Stimulated activated CD8-positive, alpha-beta memory T cell treated with anti-CD3 and anti-CD28 coated beads, Interleukin-15, amount 100 ng/mL, for 1 hour (primary cell): ENCODE results near the gene IKZF1.
A peak's percentile ranks its signal among the peaks of the same experiment; 100 is the strongest.
"Not testable (repeated sequence)": the region's sequence is repeated elsewhere in the genome, so short reads cannot be mapped to it uniquely, and the experiment has no call there.

Experiments
- DNase-seq: peaks from one replicate; pipeline ENCODE4 v3.0.0-alpha.2; 2020; ENCODE audit warnings: low read depth

The IKZF1 gene

DNA sequence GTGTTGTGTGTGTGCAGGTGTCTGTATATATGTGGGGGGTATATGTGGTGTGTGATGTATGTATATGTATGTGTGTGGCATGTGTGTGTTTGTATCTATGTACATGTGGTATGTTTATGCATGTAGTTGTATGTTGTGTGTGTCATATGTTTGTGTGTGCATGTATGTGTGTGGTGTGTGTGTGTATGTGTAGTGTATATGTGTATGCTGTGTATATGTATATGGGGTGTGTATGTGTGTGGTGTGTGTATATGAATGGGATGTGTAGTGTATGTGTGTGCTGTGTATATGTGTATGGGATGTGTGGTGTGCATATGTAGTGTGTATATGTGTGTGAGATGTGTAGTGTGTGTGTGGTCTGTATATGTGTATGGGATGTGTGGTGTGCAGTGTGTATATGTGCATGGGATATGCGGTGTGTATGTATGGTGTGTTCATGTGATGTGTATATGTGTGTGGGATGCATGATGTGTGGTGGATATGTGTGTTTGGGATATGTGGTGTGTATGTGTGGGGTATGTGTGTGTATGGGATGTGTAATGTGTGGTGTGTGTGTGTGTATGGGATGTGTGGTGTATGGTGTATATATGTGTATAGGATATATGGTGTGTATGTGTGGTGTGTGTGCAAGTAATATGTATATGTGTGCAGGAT is 30.0 kb downstream of the IKZF1 start:
- DNase-seq: no peak

DNA sequence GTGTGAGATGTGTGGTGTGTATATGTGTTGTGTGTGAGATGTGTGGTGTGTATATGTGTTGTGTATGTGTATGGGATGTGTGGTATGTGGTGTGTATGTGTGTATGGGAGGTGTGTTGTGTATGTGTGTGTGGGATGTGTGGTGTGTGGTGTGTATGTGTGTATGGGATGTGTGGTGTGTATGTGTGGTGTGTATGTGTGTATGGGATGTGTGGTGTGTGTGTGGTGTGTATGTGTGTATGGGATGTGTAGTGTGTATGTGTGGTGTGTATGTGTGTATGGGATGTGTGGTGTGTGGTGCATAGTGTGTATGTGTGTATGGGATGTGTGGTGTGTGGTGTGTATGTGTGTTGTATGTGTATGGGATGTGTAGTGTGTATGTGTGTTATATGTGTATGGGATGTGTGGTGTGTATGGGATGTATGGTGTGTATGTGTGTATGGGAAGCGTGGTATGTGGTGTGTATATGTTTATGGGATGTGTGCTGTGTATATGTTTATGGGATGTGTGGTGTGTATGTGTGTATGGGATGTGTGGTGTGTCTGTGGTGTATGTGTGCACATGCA is 30.8 kb downstream of the IKZF1 start:
- no peak for DNase-seq

DNA sequence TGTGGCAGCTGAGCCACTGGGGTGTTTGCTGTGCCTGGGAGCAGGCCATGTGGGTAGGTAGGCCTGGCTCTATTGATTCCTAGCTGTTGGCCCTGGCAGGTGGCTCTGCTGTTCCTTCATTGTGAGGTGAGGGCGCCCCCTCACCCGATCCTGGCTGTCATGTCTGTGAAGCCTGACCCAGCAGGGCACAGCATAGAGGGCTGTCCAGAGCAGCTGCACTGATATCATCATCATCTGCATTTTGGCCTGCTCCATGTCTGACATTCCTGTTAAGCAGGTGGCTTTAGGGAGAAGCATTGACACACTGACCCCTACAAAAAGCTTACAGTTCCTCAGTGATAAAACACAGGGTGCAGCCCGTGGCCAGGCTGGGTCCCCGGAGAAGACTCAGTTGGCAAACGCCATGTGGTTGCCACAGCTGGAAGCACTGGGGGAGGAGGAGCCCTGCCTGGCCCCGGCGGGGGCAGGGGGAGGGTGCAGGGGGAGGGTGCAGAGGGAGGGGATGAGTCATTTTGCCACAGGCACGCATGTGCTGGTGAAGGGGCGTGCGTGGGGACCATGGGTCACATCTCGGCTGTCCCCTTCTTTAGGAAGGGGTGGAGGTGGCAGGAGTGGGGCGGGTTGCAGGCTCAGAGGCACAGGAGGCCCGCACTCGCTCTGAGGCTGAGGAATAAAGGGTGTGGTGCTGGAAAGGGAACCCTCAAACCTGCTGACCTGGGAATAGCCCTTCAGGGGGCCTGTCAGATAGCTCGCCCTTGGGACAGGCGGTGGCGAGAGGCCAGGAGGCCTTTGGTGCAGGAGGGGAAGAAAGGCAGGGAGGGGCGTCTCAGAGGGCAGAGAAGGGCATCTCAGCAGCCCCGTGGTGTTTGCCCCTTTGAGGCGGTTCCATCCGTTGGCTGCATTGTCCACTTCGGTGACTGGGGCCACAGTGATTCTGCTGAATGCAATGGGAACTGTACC is 31.6 kb downstream of the IKZF1 start:
- DNase-seq: peak; percentile 66

DNA sequence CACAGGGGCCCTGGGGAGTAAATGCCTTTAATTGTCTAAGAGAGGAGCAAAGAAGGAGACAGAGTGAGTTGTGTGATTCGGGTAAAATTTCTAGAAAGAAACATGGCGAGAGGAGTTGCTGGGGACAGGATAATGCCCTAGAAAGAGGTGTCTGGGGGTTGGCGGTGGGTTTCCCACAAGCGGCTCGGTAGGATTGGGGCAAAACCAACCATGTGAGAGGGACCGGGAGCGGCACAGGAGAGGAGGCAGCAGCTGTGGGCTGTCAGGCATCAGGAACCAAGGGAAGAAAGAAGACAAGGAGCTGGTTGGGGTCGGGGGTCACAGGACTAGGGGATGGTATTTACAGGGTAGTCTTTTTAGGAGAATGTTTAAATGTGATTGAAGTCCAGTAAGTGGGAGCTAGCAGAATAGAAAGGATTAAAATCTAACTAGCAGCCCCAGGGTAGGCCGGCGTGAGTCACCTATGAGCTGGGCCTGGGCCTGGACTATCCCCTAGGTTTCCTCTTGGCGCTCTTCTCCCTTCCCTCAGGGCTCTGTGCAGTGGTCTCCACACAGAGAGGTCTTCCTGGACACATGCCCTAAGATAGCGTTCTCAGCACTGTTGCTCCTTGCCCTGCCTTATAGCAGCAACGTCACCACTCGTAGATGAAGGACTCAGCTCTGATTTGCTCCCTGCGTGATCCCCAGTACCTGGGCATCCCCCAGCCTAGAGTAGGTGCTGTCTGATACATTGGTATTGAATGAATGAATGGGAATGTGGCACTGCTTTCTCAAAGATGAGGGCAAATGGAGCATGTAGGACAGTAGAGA is 32.6 kb downstream of the IKZF1 start:
- no peak for DNase-seq

DNA sequence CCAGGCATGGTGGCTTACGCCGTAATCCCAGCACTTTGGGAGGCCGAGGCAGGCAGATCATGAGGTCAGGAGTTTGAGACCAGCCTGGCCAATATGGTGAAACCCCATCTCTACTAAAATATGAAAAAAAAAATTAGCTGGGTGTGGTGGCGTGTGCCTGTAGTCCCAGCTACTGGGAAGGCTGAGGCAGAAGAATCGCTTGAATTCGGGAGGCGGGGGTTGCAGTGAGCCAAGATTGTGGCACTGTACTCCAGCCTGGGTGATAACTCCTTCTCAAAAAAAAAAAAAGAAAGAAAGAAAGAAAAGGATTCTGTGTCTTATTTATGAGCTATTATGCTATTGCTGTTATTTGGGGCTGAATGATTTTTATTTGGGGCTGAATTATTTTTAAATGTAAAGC is 35.0 kb downstream of the IKZF1 start:
- not testable (repeated sequence) for DNase-seq

DNA sequence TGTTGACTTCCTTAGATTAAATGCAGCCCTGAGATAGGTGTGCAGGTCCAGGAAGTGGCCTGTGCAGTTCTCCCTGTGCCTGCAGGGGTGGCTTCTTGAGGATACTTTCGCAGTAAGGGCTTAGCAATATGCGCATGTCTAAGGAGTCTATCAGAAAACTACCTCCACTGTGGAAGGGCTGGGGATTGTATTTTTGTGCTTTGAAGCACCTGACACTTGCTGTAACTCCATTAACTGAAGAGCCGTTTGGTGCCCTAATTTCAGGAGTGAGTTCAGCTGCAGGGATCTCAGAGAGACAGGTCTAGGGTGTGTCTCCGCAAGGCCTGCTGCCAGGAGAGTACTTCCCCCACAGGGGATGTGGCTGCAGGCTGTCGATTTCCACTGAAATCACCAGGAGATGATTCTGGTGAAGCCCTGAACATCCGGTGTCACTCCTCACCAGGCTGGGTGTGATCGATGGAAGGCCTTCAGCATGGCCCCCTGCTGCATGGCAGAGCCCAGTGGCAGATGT is 35.5 kb downstream of the IKZF1 start:
- DNase-seq: no peak

DNA sequence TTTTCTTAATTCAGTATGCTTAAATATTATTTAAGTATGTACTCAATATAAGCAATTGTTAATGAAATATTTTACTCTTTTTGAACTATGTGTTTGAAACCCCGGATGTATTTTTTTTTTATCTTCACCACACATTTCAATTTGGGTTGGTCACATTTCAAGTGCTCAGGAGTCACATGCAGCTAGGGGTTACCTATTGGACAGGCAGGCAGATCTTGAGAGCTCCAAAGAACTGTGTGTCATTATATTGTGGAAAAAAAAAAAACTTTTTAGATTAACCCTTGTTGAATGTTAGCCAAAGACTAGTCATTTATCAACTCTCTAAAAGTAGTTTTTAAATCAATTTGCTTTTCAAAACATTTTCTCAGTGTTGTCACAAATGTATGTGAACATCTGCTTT is 37.2 kb downstream of the IKZF1 start:
- no peak for DNase-seq

DNA sequence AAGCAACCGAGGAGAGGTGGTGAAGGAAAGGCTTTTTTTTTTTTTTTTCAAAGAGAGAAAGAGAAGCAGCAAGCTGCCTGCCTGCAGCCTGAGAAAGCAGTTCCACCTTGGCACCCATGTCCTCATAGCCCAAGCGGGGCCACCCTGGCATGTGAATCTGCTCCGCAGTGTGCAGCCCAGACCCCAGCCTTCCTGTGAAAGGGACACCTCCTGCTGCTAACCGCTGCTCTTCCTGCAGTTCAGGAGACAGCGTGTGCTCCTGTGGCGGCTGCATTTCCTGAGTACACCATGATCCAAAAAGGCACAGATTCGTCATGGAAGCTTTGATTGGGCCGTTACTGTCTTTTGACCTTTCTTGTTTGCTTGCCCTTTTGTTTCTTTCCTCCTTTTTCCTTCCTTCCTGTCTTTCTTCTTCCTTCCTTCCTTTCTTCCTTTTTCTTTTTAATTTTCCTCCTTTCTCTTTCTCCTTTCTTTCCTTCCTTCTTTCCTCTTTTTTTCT is 38.1 kb downstream of the IKZF1 start:
- no peak for DNase-seq

DNA sequence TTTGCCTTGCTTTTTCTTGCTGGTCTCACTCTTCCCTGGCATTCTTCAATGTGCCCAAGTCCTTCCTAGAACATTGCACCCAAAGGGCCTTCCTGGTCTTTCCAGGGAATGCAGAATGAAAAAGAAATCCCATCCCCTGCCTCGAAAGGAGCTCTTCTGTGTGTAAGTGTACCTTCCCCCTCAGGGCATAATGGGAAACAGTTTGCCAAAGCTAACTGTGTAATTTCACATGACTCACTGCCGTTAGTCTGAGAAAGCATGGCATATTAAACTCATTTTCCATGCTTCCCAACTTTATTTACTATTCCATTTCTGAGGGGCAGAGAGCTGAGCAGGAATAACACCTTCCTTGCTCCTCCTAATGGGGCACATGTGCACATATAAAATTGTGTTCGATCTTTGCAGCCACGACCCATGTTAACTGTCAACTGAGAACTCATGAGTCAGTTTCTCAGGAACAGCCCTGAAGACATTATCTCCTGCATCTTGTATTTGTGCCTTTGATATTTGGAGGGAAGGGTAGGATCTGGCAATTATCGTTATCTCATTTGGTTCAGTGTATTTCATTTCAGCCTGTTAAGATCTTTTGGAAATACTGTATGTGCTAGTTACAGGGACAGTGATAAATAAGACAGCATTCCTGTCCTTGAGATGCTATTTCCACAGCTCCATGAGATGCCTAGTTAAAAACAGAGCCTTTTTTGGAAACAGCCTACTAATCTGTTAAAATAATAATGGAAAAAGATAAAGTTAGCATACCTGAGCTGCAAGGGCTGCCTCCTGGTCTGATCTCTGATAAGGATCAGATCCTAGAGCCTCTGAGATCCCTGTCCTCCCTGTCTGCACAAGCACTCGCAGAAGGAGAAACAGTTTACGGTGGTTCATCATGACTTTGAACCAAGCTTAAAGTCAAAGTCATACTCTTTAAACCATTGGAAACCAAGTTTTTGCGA is 42.3 kb downstream of the IKZF1 start:
- DNase-seq: no peak

DNA sequence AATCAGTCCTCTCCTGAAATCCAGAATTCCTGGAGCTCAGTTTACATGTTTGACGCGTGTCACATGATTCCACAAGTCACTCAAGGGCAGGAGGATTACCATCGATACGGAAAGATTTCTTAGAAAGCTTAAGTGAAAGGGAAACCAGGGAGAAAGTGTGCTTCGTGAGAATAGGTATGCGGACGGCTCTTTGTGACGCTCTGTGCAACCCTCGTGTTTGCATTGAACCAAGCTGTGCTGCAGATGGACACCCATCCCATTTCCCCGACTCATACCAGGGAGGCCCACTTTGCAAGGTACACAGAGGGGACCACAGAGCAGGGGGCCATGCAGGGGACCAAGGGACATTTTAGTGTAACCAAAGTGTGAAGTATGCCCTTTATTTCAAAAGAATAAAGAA is 43.2 kb downstream of the IKZF1 start:
- DNase-seq: no peak

DNA sequence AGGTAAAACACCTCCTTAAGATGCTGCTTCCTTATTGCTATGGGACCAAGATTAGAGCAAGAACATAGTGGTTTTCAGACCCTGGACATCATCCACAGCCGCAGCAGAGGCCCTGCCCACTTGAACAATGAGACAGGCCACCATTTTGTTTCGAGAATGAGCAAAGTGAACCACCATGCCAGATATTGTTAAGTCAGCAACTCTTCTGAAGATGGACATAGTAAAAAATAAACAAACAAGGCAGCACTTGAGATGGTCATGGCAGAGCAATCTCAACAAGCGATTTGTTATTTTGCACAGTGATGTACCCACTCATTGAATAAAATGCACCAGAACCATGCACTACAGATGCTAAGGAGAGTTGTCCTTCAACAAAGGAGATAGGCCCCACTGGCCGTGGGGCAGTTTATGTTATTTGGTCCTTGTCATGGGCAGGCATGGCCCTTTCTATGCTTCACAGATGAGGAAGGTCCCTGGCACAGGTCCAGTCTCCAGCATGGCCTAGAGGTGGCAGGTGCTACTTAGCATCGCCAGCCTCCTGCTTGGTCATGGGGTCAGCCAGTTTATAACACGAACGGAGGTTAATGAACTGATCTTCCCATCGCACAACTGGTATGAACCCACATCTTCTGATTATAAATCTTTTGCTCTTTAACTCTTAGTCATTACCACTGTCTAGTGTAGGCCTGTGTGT is 44.1 kb downstream of the IKZF1 start:
- DNase-seq: no peak

DNA sequence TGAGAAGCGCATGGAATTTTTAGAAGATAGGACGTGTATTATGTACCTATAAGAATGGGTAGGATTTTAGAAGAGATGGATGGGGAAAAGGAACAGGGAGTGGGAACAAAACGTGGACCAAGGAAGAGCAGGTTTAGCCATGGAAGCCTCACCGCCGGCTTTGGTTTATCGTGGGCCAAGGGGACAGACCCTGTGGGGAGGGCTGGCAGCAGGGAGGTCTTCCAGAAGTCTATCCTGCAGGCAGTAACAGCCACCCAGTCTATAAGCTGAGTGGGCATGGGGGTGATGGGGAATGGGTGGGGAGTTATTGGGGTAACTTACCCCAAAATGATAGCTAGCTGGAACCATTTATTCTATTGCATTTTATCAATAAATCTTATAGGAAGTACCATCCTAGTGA is 44.9 kb downstream of the IKZF1 start:
- DNase-seq: no peak

DNA sequence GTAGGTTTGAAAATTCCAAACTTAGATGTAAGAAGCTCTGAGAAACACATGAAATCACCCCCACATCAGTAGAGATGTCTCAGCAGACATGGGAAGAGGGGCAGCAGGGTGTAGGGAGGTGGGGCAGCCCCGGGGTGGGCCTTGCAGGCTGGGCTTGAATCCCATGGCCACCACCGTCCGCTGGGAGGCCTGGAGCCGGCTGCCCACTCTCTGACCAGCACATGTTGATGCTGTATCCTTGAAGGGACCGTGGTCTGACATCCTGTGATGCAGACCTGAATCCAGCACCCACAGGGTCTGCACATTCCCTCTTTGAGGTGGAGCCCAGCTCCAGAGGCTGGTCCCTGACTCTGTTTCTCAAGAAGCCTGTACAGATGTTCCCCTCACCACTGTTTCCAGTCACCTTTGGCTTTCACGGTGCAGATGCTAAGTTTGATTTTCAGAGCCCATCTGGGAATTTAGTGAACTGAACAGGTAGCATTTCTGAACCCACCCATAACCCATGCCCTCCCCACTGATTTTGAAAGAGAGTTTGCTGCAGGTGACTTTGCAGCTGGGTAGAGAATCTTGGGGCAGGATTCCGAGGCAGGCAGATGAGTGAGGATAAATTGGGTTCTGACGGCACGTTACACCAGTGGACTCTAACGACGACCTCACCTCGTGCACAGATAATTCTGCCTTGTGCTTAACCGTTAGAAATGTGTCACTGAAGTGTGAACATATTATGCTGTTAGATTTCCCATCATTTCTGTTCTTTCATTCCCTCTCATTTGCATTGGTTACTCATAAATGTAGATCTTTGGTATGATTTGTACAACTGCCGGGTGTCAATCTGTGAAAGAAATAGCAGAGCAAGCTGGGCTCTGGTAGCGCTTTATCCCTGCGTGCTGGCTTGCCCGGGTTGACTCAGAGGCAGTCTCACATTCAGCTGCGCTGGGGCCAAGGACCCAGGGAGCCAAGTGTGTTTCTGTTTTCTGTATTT is 45.7 kb downstream of the IKZF1 start:
- no peak for DNase-seq

DNA sequence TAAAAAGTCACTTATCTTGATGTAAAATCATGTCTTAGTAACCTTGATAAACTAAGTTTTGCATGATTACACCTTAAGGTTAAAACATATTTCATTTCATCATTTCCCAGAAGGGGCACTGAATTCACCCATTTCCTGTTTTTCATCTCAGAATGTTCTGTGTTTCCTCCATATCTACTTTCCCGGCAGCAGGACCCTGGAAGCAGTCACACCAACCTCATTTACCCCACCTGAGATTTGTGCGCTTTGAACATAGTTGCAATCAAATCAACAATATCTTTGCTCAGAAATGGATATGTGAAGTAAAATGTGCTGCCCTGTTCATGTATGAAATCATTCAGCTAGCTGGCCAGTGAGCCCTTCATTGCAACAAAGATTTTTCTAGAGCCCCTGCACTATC is 46.8 kb downstream of the IKZF1 start:
- no peak for DNase-seq

DNA sequence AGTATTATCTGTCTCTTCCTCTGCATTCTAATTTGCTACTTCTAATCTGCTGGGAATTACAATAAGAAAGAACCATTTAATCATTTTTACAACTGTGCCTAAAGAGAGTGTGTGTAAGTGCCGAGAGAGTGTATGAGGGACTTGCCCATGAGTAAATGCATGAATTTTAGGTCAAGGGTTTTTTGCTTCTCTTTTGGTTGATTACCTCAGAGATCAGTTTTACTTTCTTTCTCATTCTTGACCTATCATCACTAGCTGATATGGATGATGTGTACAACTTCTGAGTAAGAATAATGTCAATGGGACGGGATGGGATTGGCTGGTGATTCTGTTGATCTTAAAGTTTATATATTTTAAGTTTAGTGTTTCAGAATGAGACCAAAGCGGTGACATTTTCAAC is 47.8 kb downstream of the IKZF1 start:
- DNase-seq: no peak

DNA sequence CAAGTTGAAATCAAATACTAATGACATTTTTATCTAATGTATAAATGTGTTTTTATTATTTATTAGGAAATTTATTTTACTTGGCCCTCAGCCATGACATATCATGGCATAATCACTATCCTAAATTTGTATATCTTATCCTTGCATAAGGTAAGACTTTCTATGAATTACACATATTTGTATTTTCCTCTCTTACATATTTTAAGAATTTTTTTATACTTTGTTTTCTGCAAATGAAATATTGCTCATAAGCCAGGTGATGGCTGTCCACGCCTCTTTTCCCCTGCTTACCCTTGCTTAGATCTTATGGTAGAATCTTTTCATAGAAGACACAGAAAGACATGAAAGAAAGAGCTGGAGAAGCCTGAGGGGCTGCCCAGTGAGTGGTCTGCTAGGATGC is 48.2 kb downstream of the IKZF1 start:
- no peak for DNase-seq

DNA sequence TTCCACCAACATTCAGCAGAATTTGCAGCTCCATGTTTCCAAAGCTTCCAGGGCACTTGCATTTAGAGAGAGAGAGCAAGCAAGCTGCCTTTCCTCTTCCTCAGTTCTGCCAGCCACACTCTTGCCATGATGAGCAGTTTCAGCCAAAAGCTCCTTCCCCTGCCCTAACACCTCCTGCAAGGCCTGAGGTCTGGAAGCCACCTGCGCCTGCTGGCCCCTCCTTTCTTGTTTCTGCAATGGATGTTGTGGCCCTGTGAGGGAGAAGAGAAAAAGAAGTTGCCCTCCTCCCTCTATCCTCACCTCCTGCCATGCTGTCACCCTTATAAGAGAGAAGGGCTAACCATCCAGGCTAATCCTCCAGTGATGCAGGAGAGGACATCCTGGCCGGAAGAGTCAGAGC is 48.7 kb downstream of the IKZF1 start:
- DNase-seq: no peak

DNA sequence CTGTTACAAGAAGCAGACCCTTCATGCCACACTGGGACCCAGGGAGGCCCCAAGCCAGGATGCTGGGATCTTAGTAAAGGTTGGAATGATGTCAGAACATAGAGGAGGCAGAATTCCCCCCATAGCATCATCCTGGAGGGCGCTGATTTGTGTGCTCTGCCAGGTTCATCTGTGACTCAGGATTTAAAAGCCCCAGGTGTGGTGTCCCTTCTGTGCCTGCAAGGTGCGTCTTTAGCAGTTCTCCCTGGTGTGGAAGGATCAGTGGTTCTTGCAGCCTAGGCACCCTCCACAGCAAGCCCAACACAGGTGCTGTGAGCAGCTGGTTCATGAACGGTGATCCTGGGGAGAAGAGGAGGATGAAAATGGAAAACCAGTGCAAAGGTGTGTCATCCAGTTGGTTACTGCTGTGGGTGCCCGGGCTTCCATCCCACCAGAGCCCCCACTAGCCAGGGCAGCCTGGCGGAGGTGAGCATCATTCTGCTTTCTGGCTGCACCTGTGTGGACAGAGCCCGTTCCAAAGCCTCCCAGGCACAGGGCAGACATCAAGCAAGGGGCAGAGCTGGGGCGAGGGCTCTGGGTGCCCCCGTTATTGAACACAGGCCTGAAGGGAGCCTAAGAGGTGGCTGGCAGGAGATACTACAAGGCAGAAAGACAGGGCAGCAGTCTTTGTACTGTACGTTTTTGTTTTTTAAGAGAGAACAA is 49.5 kb downstream of the IKZF1 start:
- no peak for DNase-seq
